Parathyroid adenoma (tissue), 2 donors: ENCODE data around the gene HERC2.
"Not testable (repeated sequence)": the region's sequence is repeated elsewhere in the genome, so short reads cannot be mapped to it uniquely, and the experiment has no call there.

ENCODE experiments used
- H2AFZ ChIP-seq: fragments of 300-600 bp; sonication (generic); one replicate; pipeline ENCODE4 v1.7.0; 2017; ENCODE audit warnings: antibody characterized with exemption, mild to moderate bottlenecking
- H3K27ac ChIP-seq: fragments of 300-600 bp; sonication (generic); one replicate; pipeline ENCODE4 v1.7.0; 2017
- H3K27me3 ChIP-seq: fragments of 300-600 bp; sonication (generic); one replicate; pipeline ENCODE4 v1.7.0; 2017; ENCODE audit warnings: low read length; ENCODE audit not compliant: control insufficient read depth, insufficient read depth
- H3K36me3 ChIP-seq: fragments of 300-600 bp; sonication (generic); one replicate; pipeline ENCODE4 v1.7.0; 2017; ENCODE audit warnings: low read length; ENCODE audit not compliant: control insufficient read depth, insufficient read depth
- H3K4me1 ChIP-seq: fragments of 300-600 bp; sonication (generic); one replicate; pipeline ENCODE4 v1.7.0; 2017; ENCODE audit warnings: control low read depth
- H3K4me2 ChIP-seq: fragments of 300-600 bp; sonication (generic); one replicate; pipeline ENCODE4 v1.7.0; 2017; ENCODE audit warnings: low read length
- H3K4me3 ChIP-seq: fragments of 300-600 bp; sonication (generic); one replicate; pipeline ENCODE4 v1.7.0; 2017; ENCODE audit warnings: low read depth, low read length
- H3K79me2 ChIP-seq: fragments of 300-600 bp; sonication (generic); one replicate; pipeline ENCODE4 v1.7.0; 2017; ENCODE audit warnings: control low read depth
- H3K9ac ChIP-seq: fragments of 300-600 bp; sonication (generic); one replicate; pipeline ENCODE4 v1.7.0; 2017; ENCODE audit warnings: mild to moderate bottlenecking
- H3K9me3 ChIP-seq: fragments of 300-600 bp; sonication (generic); one replicate; pipeline ENCODE4 v1.7.0; 2017; ENCODE audit warnings: low read length; ENCODE audit not compliant: control insufficient read depth
- CTCF ChIP-seq: fragments of 300-600 bp; sonication (generic); IDR thresholded peaks from one replicate; pipeline ENCODE4 v1.7.0; 2017; ENCODE audit warnings: antibody characterized with exemption, mild to moderate bottlenecking
- donor health status: primary hyperparathyroidism.

Gene HERC2

GRCh38 chr15:28124841-28125240, 197.1 kb downstream of the HERC2 start:
- H3K4me1 ChIP-seq, result no peaks in the 10 kb centered on the region
- no peak overlapping the region for H3K4me3 ChIP-seq
- no peak for TF ChIP-seq CTCF
- H3K27me3 ChIP-seq, result no peaks in the 10 kb centered on the region
- H3K36me3 ChIP-seq, result no peaks in the 10 kb centered on the region
- H3K4me2 ChIP-seq, result no peak overlapping the region
- no peaks in the 10 kb centered on the region for H3K79me2 ChIP-seq
- no peak overlapping the region for H3K27ac ChIP-seq
- H3K9me3 ChIP-seq, result no peaks in the 10 kb centered on the region
- H3K9ac ChIP-seq, result no peak overlapping the region
- H2AFZ ChIP-seq, result no peak overlapping the region

DNA sequence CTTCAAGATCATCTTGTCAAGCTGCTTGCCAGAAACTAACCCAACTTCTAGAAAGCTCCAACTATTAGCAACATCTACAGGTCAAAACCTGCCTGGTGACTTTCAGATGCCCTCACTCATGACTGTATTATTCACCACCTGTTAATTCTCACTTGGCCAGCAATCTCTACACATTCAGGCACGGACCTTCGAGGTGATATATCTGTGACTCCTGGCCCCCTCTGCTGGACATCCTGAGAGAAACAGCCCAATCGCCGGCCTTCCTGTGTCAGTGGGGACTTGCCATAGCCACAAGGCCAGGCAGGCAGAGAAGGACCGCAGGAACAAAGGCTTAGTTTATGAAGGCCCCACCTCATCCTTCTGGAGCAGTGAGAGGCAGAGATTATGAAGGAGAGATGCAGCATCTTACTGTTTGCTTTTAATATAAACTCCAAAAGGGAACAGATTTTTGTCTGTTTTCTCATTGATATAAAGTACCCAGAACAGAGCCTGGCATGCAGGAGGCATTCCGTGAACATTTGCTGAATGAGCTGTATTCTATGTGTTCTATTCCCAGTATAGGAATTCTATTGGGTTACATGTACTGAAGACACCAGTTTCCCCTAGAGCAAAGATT, 198.5 kb downstream of the HERC2 start:
- Histone ChIP-seq H3K9me3 (no peaks in the 10 kb centered on the region), H3K9ac (no peak overlapping the region), H3K27me3 (no peaks in the 10 kb centered on the region), H3K4me2 (no peak overlapping the region), H3K79me2 (no peaks in the 10 kb centered on the region), H2AFZ (no peak overlapping the region), H3K4me3 (no peak overlapping the region), H3K4me1 (no peaks in the 10 kb centered on the region), H3K36me3 (no peaks in the 10 kb centered on the region), H3K27ac (no peak overlapping the region)
- TF ChIP-seq CTCF, result peak; percentile 30

DNA sequence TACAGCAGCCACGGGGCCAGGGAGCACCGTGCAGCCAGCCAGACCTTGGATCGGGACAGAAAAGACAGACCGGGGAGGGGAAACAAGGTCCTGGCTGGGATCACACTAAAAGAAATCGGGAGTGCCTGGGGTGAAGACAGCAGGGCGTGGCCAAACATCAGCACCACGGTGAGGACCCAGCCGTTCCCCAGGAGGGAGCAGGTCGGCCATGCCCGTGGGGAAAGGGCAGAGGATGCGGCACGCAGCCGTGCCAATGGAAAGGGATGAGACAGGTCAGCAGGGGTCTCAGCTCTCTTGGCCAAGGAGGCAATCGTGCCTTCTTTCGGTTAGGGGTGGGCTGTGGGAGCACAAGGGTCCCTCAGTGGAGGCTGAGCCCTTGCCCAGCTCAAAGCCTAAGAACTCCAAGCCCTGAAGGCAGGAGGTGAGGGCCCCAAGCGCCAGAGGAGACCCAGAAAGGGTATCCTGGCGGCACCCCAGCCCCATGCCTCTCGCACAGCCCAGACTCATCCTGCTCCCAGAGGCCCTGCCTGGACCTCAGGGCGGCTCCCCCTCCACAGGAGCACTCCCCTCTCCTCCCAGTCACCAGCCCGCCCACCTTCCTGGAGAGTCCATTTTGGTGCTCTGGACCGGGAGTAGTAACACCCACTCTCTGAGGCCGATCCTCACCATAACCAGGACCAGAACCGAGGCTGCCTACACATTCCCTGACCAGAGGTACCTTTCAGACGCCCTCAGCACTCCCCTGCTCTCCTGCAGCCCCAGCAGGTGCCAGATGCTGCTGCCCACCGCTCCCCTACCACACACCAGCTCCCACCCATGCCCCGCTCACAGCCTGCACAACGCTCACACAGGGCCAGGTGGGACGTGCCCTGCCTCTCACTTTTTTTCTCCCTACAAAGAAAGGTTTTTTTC, 199.7 kb downstream of the HERC2 start:
- Histone ChIP-seq H3K9ac (no peak overlapping the region), H3K9me3 (no peaks in the 10 kb centered on the region), H3K4me1 (no peaks in the 10 kb centered on the region), H3K36me3 (no peaks in the 10 kb centered on the region), H3K27ac (no peak overlapping the region), H2AFZ (no peak overlapping the region), H3K79me2 (no peaks in the 10 kb centered on the region), H3K4me3 (no peak overlapping the region), H3K4me2 (no peak overlapping the region), H3K27me3 (no peaks in the 10 kb centered on the region)
- no peak for TF ChIP-seq CTCF

GRCh38 chr15:28121577-28121976, 200.4 kb downstream of the HERC2 start:
- not testable (repeated sequence) for H3K4me3 ChIP-seq, H3K79me2 ChIP-seq, H3K4me2 ChIP-seq, H2AFZ ChIP-seq, H3K4me1 ChIP-seq, H3K9ac ChIP-seq, H3K27me3 ChIP-seq, H3K9me3 ChIP-seq, H3K27ac ChIP-seq, H3K36me3 ChIP-seq

DNA sequence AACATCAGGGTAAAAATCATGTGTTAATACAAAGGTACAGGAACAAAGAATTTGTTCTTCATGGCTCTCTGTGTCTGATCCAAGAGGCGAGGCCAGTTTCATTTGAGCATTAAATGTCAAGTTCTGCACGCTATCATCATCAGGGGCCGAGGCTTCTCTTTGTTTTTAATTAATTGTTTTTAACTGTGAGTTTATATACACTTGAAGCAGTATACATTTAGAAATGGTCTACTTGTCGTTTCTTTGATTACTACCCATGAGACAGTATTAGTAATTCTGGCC, 201.7 kb downstream of the HERC2 start:
- no peaks in the 10 kb centered on the region for H3K27me3 ChIP-seq
- H3K4me1 ChIP-seq, result no peaks in the 10 kb centered on the region
- no peak overlapping the region for H3K27ac ChIP-seq
- TF ChIP-seq CTCF, result no peak
- H3K9me3 ChIP-seq, result no peaks in the 10 kb centered on the region
- no peak overlapping the region for H3K4me3 ChIP-seq
- no peaks in the 10 kb centered on the region for H3K36me3 ChIP-seq
- H3K79me2 ChIP-seq, result no peaks in the 10 kb centered on the region
- H2AFZ ChIP-seq, result no peak overlapping the region
- H3K4me2 ChIP-seq, result no peak overlapping the region
- no peak overlapping the region for H3K9ac ChIP-seq
